HuH-7.5 (cell line): ENCODE data around the gene CPNE9.

ENCODE experiments used
- DNase-seq: peaks from one replicate; pipeline ENCODE4 v3.0.0; 2011; ENCODE audit warnings: low spot score

The CPNE9 gene

GRCh38 chr3:9686703-9687102 is 16.9 kb upstream of the CPNE9 start:
- DNase-seq = no peak

GRCh38 chr3:9687514-9687913 is 16.1 kb upstream of the CPNE9 start:
- DNase-seq = no peak

- DNase-seq = no peak
Observed at GRCh38 chr3:9688961-9689360, 14.7 kb upstream of the CPNE9 start.

GRCh38 chr3:9689757-9690156 is 13.9 kb upstream of the CPNE9 start:
- DNase-seq = no peak

GRCh38 chr3:9690451-9691450 is 12.9 kb upstream of the CPNE9 start:
- no peak for DNase-seq

GRCh38 chr3:9691636-9692035 is 12.0 kb upstream of the CPNE9 start:
- no peak for DNase-seq

- DNase-seq = no peak
Observed at GRCh38 chr3:9692416-9692815, 11.2 kb upstream of the CPNE9 start.

- DNase-seq = no peak
Observed at GRCh38 chr3:9695345-9695744, 8.3 kb upstream of the CPNE9 start.

- no peak for DNase-seq
Observed at GRCh38 chr3:9695746-9696145, 7.9 kb upstream of the CPNE9 start.

- no peak for DNase-seq
Observed at GRCh38 chr3:9696480-9697220, 7.0 kb upstream of the CPNE9 start.

- DNase-seq = no peak
Observed at GRCh38 chr3:9697892-9698291, 5.7 kb upstream of the CPNE9 start.

GRCh38 chr3:9698293-9698692 is 5.3 kb upstream of the CPNE9 start:
- DNase-seq = no peak

- no peak for DNase-seq
Observed at GRCh38 chr3:9700536-9700935, 3.1 kb upstream of the CPNE9 start.

GRCh38 chr3:9701006-9701405 is 2.6 kb upstream of the CPNE9 start:
- DNase-seq = no peak

- DNase-seq = no peak
Observed at GRCh38 chr3:9701711-9702110, 1.9 kb upstream of the CPNE9 start.

GRCh38 chr3:9703240-9703639 is 393 bp upstream of the CPNE9 start:
- no peak for DNase-seq

GRCh38 chr3:9704347-9705322 is 1.0 kb downstream of the CPNE9 start:
- peak; percentile 89 for DNase-seq

- DNase-seq = no peak
Observed at GRCh38 chr3:9710174-9710739, 6.6 kb downstream of the CPNE9 start.

GRCh38 chr3:9712415-9712814 is 8.8 kb downstream of the CPNE9 start:
- DNase-seq = no peak

- no peak for DNase-seq
Observed at GRCh38 chr3:9713142-9713541, 9.5 kb downstream of the CPNE9 start.

- no peak for DNase-seq
Observed at GRCh38 chr3:9715136-9715535, 11.5 kb downstream of the CPNE9 start.
